T-helper 1 cell (primary cell): ENCODE results near the gene NXNL1.

ENCODE experiments used
- DNase-seq, 5 donors: peaks; one replicate each; pipeline ENCODE4 v3.0.0-alpha.2; 2012 to 2020

Gene NXNL1

DNA sequence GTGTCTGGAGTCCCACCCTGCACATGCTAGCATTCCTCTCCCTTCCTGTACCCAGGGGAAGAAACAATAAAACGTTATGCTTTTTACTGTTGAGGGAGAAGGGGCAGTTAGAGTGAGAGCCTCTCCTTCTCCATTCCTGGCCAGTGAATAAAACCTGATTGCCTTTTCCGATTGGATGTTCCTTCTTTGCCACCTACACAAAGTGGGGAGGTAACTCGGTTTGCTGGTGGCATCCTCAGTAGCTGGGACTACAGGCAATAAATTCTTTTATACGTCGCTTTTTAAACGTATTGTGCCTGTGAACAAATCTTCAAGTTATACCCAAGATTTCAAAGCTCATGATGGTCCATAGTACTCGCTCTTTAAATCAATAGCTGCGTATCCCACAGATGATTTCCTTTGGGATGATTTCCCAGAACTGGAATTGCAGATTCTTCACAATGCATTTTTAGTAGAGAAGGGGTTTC is 41.5 kb downstream of the NXNL1 start:
- no peak for DNase-seq

DNA sequence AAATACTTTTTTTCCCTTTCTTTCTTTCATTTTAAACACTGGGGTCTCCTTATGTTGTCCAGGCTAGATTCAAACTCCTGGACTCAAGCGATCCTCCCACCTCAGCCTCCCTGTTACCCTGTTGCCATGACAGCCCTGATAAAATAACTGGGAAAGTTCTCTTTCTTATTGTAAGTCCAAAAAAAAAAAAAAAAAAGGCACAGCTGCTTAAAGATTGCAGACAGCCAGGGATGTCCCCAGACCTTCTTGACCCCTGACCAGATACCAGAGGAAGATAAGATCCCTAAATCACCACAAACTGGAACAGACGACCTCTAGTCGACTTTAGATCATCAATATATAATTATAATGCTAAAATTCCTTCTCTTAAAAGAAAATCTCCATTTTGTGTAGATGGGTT is 42.0 kb downstream of the NXNL1 start:
- DNase-seq = no peak

DNA sequence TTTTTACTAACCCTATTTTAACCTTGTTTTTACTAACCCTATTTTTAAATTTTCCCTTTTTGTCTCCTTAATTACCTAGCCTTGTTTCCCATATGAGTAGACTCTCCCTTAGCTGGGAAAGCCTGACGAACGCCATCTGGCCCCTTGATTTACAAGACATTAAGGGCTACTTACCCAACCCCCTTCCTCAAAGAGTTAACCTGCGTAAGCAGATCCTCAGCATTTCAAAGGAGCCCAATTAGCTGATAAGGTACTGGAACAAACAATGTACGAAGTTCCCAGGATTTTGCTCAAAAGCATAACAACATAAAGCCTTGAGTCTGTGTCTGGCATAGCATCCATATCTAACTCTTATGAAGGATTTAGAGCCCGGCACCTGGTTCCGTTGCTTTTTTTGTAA is 45.6 kb downstream of the NXNL1 start:
- DNase-seq = no peak

DNA sequence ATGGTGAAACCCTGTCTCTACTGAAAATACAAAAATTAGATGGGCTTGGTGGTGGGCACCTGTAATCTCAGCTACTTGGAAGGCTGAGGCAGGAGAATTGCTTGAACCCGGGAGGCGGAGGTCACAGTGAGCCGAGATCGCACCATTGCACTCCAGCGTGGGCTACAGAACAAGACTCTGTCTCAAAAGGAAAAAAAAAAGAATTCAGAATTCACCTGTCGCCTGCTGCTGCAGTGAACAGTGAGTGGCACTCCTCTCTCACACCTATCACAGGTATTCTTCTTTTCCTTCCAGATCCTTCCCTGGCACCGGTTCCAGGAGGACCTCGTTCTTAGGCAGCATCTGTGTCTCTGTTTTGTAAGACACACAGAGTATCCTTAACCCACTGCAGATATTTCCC is 46.6 kb downstream of the NXNL1 start:
- no peak for DNase-seq

DNA sequence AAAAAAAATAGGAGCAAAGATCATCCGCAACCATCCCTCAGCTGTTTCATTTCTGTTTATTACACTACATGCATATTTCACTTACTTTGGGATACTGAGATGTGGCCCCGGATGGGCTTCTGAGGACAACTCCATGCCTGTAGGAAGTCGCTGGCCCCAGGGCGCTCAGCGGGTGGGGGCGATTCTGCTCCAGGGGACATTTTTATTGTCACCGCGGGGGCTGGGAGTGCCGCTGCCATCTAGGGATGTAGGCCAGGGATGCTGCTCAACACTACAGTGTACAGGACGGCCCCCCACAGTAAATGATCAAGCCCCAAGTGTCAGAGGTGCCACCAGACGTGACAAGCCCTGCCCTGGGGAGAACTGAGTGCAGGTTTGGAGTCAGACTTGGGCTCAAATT is 48.9 kb downstream of the NXNL1 start:
- no peak for DNase-seq

DNA sequence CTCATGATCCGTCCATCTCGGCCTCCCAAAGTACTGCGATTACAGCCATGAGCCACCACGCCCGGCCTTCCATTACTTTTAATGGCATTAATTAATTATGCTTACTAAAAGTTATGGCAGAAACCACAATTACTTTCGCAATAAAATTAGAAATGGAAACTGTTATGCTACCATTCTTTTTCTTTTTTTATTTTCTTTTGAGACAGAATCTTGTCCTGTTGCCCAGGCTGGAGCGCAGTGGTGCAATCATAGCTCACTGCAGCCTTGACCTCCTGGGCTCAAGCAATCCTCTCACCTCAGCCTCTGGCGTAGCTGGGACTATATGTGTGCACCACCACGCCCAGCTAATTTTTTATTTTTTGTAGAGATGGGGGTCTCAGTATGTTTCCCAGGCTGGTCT is 50.7 kb downstream of the NXNL1 start:
- DNase-seq = no peak

DNA sequence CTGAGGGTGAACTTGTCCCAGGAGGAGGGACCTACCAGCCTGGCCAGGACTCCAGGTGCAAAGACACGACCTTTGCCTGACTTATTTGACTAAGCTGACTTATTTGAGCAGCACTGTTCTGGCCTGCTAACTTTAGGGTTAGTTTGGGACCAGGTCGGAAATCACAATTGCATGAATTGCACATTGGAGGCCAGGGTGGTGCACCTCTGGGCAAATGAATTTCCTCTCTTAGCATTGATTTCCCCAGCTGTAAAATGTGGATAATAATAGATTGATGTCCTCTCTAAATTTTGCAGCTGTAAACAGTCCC is 53.9 kb downstream of the NXNL1 start:
- DNase-seq = no peak

DNA sequence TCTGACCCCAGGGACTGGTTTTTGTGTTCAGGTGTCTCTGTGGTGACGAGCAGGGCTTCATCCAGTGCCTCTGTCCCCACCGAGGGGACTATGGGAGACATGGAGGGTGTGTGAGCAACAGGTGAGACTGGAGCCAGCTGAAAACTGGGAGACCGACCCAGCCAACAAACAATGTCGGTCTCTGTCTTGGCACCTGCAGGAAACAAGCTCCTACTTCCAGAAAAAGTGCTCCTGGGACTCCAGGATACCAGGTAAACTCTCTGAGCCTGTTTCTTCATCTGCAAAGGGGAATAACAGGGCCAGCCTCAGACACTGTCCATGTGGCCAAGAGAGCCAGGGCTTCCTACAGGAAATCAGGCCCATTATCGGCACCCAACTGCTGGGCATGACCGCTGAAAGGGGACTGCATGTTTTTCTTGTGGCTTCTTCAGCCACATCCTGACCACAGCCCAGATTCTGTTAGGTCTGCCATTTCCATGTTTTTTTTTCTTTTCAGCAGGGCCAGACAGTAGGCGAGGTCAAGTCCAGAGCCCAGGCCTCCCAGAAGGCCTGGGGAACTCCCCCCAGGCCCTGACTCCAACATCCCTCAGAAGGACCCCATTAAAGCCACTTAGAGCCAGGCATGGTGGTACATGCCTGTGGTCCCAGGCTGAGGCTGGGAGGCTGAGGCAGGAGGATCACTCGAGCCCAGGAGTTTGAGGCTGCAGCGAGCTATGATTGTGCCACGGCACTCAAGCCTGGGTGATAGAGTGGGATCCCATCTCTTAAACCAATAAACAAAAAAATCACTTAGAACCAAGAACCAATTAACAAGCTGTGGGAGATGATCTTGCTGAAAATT is 54.5 kb downstream of the NXNL1 start:
- peak in 1 of 5 donors; percentile 67 for DNase-seq
